ENCODE results near the gene PRDX6. TPM values are rescaled to one million over a fixed set of nuclear protein-coding genes. Genes with fewer than 3 reads are reported as not detected.

The PRDX6 gene
- total and polyA plus RNA-seq, 2 of the 4 experiments (the other 2 are of a cell fraction), result 373 to 426 TPM

GRCh38 chr1:173507205-173507846, 30.2 kb downstream of the PRDX6 start:
- Histone ChIP-seq H3K9me1 (ENCODE audit: insufficient read depth, low read length) (0 out of 2 replicates have a peak, but pooled peaks cover 7% of the 10 kb centered on the region), H3K4me3 (ENCODE audit: insufficient read depth, low read depth, low read length) (no peak overlapping the region), H2BK120ac (ENCODE audit: low read depth, low read length) (no peak overlapping the region), H4K5ac (ENCODE audit: low read depth, low read length) (no peak overlapping the region), H3K4ac (ENCODE audit: low read depth, low read length) (no peak overlapping the region), H4K91ac (ENCODE audit: insufficient read depth, low read depth, low read length) (no peak overlapping the region), H3K4me2 (ENCODE audit: low read depth, low read length) (no peak overlapping the region), H4K20me1 (ENCODE audit: insufficient read depth, low read length) (no peaks in the 10 kb centered on the region), H2BK20ac (ENCODE audit: low read depth, low read length) (no peak overlapping the region), H3K14ac (replicated peaks; ENCODE audit: low read depth, low read length) (no peak overlapping the region), H2AK5ac (ENCODE audit: low read depth, low read length) (no peak overlapping the region), H4K8ac (ENCODE audit: low read depth in 2 of 2, low read length in 2 of 2) (no peak overlapping the region), H3K79me1 (ENCODE audit: low read depth in 1 of 2, low read length in 2 of 2) (no peaks in the 10 kb centered on the region), H2BK5ac (ENCODE audit: low read depth, low read length, poor library complexity, severe bottlenecking) (no peak overlapping the region), H2BK15ac (ENCODE audit: low read depth, low read length) (no peak overlapping the region), H3K9me3 (ENCODE audit: control insufficient read depth, insufficient read depth, low read length) (no peaks in the 10 kb centered on the region), H2AFZ (replicated peaks; ENCODE audit: low read length, poor library complexity) (no peak overlapping the region), H3K36me3 (ENCODE audit: control insufficient read depth, insufficient read depth, low read length) (no peaks in the 10 kb centered on the region), H3K9ac (ENCODE audit: low read depth, low read length) (no peak overlapping the region), H3K27me3 (ENCODE audit: control insufficient read depth, insufficient read depth, low read length) (no peaks in the 10 kb centered on the region; the same call in 1 of the 2 replicates), H3K23ac (ENCODE audit: low read depth, low read length) (no peak overlapping the region), H3K18ac (ENCODE audit: low read depth, low read length) (no peak overlapping the region), H3K27ac (ENCODE audit: insufficient read depth, low read length) (no peak overlapping the region), H3K4me1 (ENCODE audit: control insufficient read depth, insufficient read depth, low read length) (peaks cover 5% of the 10 kb centered on the region; the same call in 1 of the 2 replicates), H3K56ac (ENCODE audit: extremely low read depth, insufficient read depth, low read length) (no peak overlapping the region), H2AK9ac (replicated peaks; ENCODE audit: low read depth, low read length, poor library complexity) (no peak overlapping the region)
- ChIA-PET CTCF (interaction anchor here (0.6 to 1.0 kb wide), 2 partner anchors 29 to 78 kb away, joined by 3 read pairs; no protein-coding TSS in a partner anchor), POLR2A (ENCODE audit: unreplicated experiment) (no interaction called here)
- ATAC-seq (ENCODE audit: low read depth) (peak; percentile 83), DNase-seq (peak; percentile 76)
- in situ Hi-C loops (cut with MboI; ENCODE audit: low sequenced_read_pairs) (no loop called here), dilution Hi-C loops (cut with HindIII; ENCODE audit: low sequenced_read_pairs, unreplicated experiment) (no loop called here), intact Hi-C loops (cut with micrococcal nuclease) (no loop called here)
- no TSS peak for BruUV-seq (replicated peaks)
- TF ChIP-seq MXI1 (IDR thresholded peaks at IDR 0.05; ENCODE audit: borderline replicate concordance, low read depth, low read length) (no peak), NFE2L2 (IDR thresholded peaks at IDR 0.05; ENCODE audit: low read depth, low read length) (peak; percentile 24; the same call in 1 of the 2 replicates)
- WGBS, 2 experiments (ENCODE audit: extremely low coverage in 2 of 2, insufficient read length in 1 of 2), result 60% methylated on average over 2 of the region's 3 CpGs; no CpG with 5 or more reads in 1 of the 2 experiments

Data from IMR-90 (cell line).